H1 (cell line): ENCODE measurements around the gene RBM10. TPM values are rescaled to one million over a fixed set of nuclear protein-coding genes. Genes with fewer than 3 reads are reported as not detected.

Source experiments
- CTCF ChIA-PET: fragments of 300-600 bp; sonication (Branson Sonifier 250); formaldehyde crosslinking; loops from one replicate; lab custom pipeline; 2021; ENCODE audit not compliant: partially characterized antibody; lab: Charles Lee
- POLR2A ChIA-PET: fragments of 300-600 bp; sonication (Branson Sonifier 250); formaldehyde crosslinking; loops from one replicate; lab custom pipeline; 2021; ENCODE audit warnings: inconsistent platforms; ENCODE audit not compliant: partially characterized antibody; lab: Charles Lee
- DNase-seq, 2 experiments: peaks; one replicate each; pipeline versions ENCODE4 v3.0.0 to v3.0.0-alpha.2; 2010 to 2022; ENCODE audit warnings: low spot score in 2 of 2, low read depth in 1 of 2, mixed read lengths in 1 of 2
- FAIRE-seq: peaks from 2 replicates; lab custom pipeline; 2011; peaks lifted over from hg19 to GRCh38; lab: Jason Lieb, UNC
- H2AFZ ChIP-seq: 2 replicates; pipeline ENCODE4 v1.8.1; 2012; ENCODE audit warnings: low read length, inconsistent platforms
- H2AK5ac ChIP-seq: 2 replicates; pipeline ENCODE4 v1.6.1; 2013; ENCODE audit warnings: low read depth, low read length
- H2BK120ac ChIP-seq: replicated peaks from 2 replicates; pipeline ENCODE3; 2013; ENCODE audit warnings: low read depth, low read length, inconsistent platforms
- H2BK12ac ChIP-seq: 2 replicates; pipeline ENCODE4 v1.6.1; 2013; ENCODE audit warnings: low read depth, low read length
- H2BK15ac ChIP-seq: 2 replicates; pipeline ENCODE4 v1.6.1; 2013; ENCODE audit warnings: low read length
- H2BK20ac ChIP-seq: 2 replicates; pipeline ENCODE4 v1.6.1; 2013; ENCODE audit warnings: low read length
- H2BK5ac ChIP-seq: 2 replicates; pipeline ENCODE4 v1.6.1; 2013; ENCODE audit warnings: low read depth, low read length
- H3K14ac ChIP-seq: 2 replicates; pipeline ENCODE4 v1.6.1; 2013; ENCODE audit warnings: inconsistent platforms; ENCODE audit not compliant: insufficient read length
- H3K18ac ChIP-seq: 2 replicates; pipeline ENCODE4 v1.6.1; 2013; ENCODE audit warnings: low read length; ENCODE audit errors: extremely low read depth
- H3K23ac ChIP-seq: 2 replicates; pipeline ENCODE4 v1.6.1; 2013; ENCODE audit warnings: inconsistent platforms; ENCODE audit not compliant: insufficient read length
- H3K23me2 ChIP-seq: 2 replicates; pipeline ENCODE4 v1.6.1; 2013; ENCODE audit warnings: low read depth, low read length
- H3K27ac ChIP-seq: 2 replicates; pipeline ENCODE4 v1.6.1; 2011; ENCODE audit warnings: low read depth, low read length, inconsistent platforms
- H3K27me3 ChIP-seq, 4 experiments: replicated peaks in 1 of 4; 1 replicate in 1 of 4; 2 replicates in 3 of 4; pipeline versions ENCODE4 v1.6.1 to v1.8.1; 2011 to 2013; ENCODE audit warnings: low read length in 3 of 4, mild to moderate bottlenecking in 3 of 4, inconsistent platforms in 2 of 4, mixed read lengths in 2 of 4, moderate library complexity in 1 of 4; ENCODE audit not compliant: control insufficient read depth in 3 of 4, insufficient read depth in 3 of 4; ENCODE audit errors: extremely low read depth in 1 of 4
- H3K36me3 ChIP-seq, 4 experiments: 2 replicates each; pipeline versions ENCODE4 v1.6.1 to v1.8.1; 2011 to 2013; ENCODE audit warnings: mild to moderate bottlenecking in 4 of 4, low read length in 3 of 4, moderate library complexity in 2 of 4, control low read depth in 1 of 4, inconsistent platforms in 1 of 4; ENCODE audit not compliant: insufficient read depth in 4 of 4, control insufficient read depth in 2 of 4
- H3K4ac ChIP-seq: replicated peaks from 2 replicates; pipeline ENCODE3; 2013; ENCODE audit warnings: low read length, low read depth, mixed read lengths, inconsistent platforms; ENCODE audit not compliant: insufficient read length
- H3K4me1 ChIP-seq, 4 experiments: replicated peaks in 1 of 4; 1 replicate in 1 of 4; 2 replicates in 3 of 4; pipeline versions ENCODE4 v1.6.1 to v1.8.1; 2011 to 2013; ENCODE audit warnings: low read length in 3 of 4, inconsistent platforms in 2 of 4, mixed read lengths in 1 of 4; ENCODE audit not compliant: insufficient read depth in 4 of 4, control insufficient read depth in 3 of 4
- H3K4me2 ChIP-seq, 2 experiments: 2 replicates each; pipeline versions ENCODE4 v1.6.1 to v1.8.1; 2011 to 2013; ENCODE audit warnings: low read depth in 2 of 2, low read length in 2 of 2, control low read depth in 1 of 2, inconsistent platforms in 1 of 2, mild to moderate bottlenecking in 1 of 2; ENCODE audit not compliant: insufficient read depth in 1 of 2
- H3K4me3 ChIP-seq, 4 experiments: fragments of 200-600, 300-600 bp in 1 of 4; sonication (generic), shearing (Covaris generic), sonication (Bioruptor Twin) in 1 of 4; 2 replicates each; pipeline versions ENCODE4 v1.5.1 to v1.8.1; 2011 to 2016; ENCODE audit warnings: low read length in 4 of 4, low read depth in 3 of 4, control low read depth in 2 of 4, inconsistent platforms in 2 of 4, mild to moderate bottlenecking in 2 of 4, mixed read lengths in 1 of 4, moderate library complexity in 1 of 4; ENCODE audit not compliant: insufficient read depth in 2 of 4; ENCODE audit errors: extremely low read depth in 1 of 4
- H3K56ac ChIP-seq: replicated peaks from 2 replicates; pipeline ENCODE3; 2013; ENCODE audit warnings: low read depth, mild to moderate bottlenecking, mixed read lengths, low read length, inconsistent platforms; ENCODE audit not compliant: insufficient read length
- H3K79me1 ChIP-seq: 2 replicates; pipeline ENCODE4 v1.6.1; 2013; ENCODE audit warnings: low read depth, low read length, control low read depth
- H3K79me2 ChIP-seq, 2 experiments: 2 replicates each; pipeline versions ENCODE4 v1.6.1 to v1.8.1; 2012 to 2013; ENCODE audit warnings: low read length in 2 of 2, mild to moderate bottlenecking in 2 of 2, inconsistent platforms in 1 of 2; ENCODE audit not compliant: insufficient read depth in 2 of 2, control insufficient read depth in 1 of 2
- H3K9ac ChIP-seq, 4 experiments: replicated peaks in 1 of 4; 1 replicate in 1 of 4; 2 replicates in 3 of 4; pipeline versions ENCODE4 v1.6.1 to v1.8.1; 2011 to 2013; ENCODE audit warnings: low read depth in 3 of 4, low read length in 3 of 4, control low read depth in 2 of 4, mild to moderate bottlenecking in 2 of 4, moderate library complexity in 2 of 4, inconsistent platforms in 1 of 4; ENCODE audit errors: extremely low read depth in 1 of 4
- H3K9me3 ChIP-seq, 2 experiments: 2 replicates each; pipeline versions ENCODE4 v1.6.1 to v1.8.1; 2012 to 2013; ENCODE audit warnings: mild to moderate bottlenecking in 2 of 2, moderate library complexity in 2 of 2, control low read depth in 1 of 2, inconsistent platforms in 1 of 2, low read depth in 1 of 2, low read length in 1 of 2, mixed read lengths in 1 of 2; ENCODE audit not compliant: insufficient read depth in 2 of 2
- H4K20me1 ChIP-seq, 2 experiments: replicated peaks in 1 of 2; 2 replicates each; pipeline versions ENCODE3 to v1.8.1; 2011 to 2013; ENCODE audit warnings: inconsistent platforms in 2 of 2, low read length in 2 of 2, mild to moderate bottlenecking in 1 of 2; ENCODE audit not compliant: insufficient read depth in 2 of 2, control insufficient read depth in 1 of 2
- H4K5ac ChIP-seq: 2 replicates; pipeline ENCODE4 v1.6.1; 2013; ENCODE audit warnings: low read length, low read depth, mixed read lengths, inconsistent platforms; ENCODE audit not compliant: insufficient read length
- H4K8ac ChIP-seq: 2 replicates; pipeline ENCODE4 v1.8.0; 2013; ENCODE audit warnings: mild to moderate bottlenecking, moderate library complexity, low read length, inconsistent platforms; ENCODE audit not compliant: insufficient read depth; ENCODE audit errors: extremely low read depth
- H4K91ac ChIP-seq: replicated peaks from 2 replicates; pipeline ENCODE3; 2013; ENCODE audit warnings: low read length, mixed read lengths, inconsistent platforms; ENCODE audit not compliant: insufficient read length
- CEBPB ChIP-seq: IDR thresholded peaks from 2 replicates; pipeline ENCODE4 v1.6.1; 2012; ENCODE audit warnings: low read depth, low read length
- HDAC6 ChIP-seq: IDR thresholded peaks from one replicate; pipeline ENCODE4 v1.7.1; 2012; ENCODE audit warnings: low read depth, mild to moderate bottlenecking, inconsistent platforms, low read length, moderate library complexity
- SIN3A ChIP-seq, 2 experiments: IDR thresholded peaks in 1 of 2; conservative IDR thresholded peaks in 1 of 2; 2 replicates each; pipeline ENCODE4 v1.6.1; 2011 to 2012; ENCODE audit warnings: low read length in 2 of 2, improper control_type of control experiment in 1 of 2, low read depth in 1 of 2, mild to moderate bottlenecking in 1 of 2
- SIX5 ChIP-seq: IDR thresholded peaks from 2 replicates; pipeline ENCODE4 v1.6.1; 2011; ENCODE audit warnings: mild to moderate bottlenecking, low read depth, low read length
- SP4 ChIP-seq: IDR thresholded peaks from 2 replicates; pipeline ENCODE4 v1.6.1; 2012; ENCODE audit warnings: low read length, inconsistent platforms
- WGBS, 2 experiments: shearing (Covaris generic) in 1 of 2; methylation state at CpG; one replicate each; pipeline versions ENCODE4 v1.1.6 to v1.1.7; 2013 to 2015; ENCODE audit warnings: low lambda C conversion rate in 2 of 2, mixed read lengths in 2 of 2, inconsistent platforms in 1 of 2, low coverage in 1 of 2, missing lambda C conversion rate in 1 of 2; ENCODE audit not compliant: insufficient replicate concordance in 2 of 2, insufficient coverage in 1 of 2, insufficient read length in 1 of 2; ENCODE audit errors: extremely low coverage in 1 of 2, missing lambda C conversion rate in 1 of 2; 5-methylcytosine and 5-hydroxymethylcytosine counted together
- polyA plus RNA-seq, 7 experiments: library from polyadenylated mRNA; depleted of rRNA in 3 of 7; stranded (reverse) in 5 of 7; unstranded in 2 of 7; fragments of >200 nt in 5 of 7; fragments of 200-250 nt in 2 of 7; gene quantifications; 1 replicate in 5 of 7; 2 replicates in 1 of 7; 4 replicates in 1 of 7; pipeline versions ENCODE4 v1.2.1 to v1.2.3, GENCODE V29; 2011 to 2013; ENCODE audit warnings: missing spikeins in 2 of 7, mixed read lengths in 2 of 7
- total RNA-seq: library from RNA; stranded (reverse); fragmentation: NEBNext Ultra II Directional; extraction: Animal tissue kit (Norgen Biotek cat#: 25700); gene quantifications from 2 replicates; pipeline ENCODE4 v1.2.1, GENCODE V29; 2021
- TF ChIP-seq, protein P1 (sequence below): IDR thresholded peaks from 2 replicates; pipeline ENCODE4 v1.6.1; 2012; ENCODE audit warnings: low read length, inconsistent platforms
- TF ChIP-seq, protein P2 (sequence below): IDR thresholded peaks from 2 replicates; pipeline ENCODE4 v1.6.1; 2011; ENCODE audit warnings: low read length, improper control_type of control experiment

The RBM10 gene
- total and polyA plus RNA-seq, 2 of the 8 experiments (the other 6 are each of a cell fraction or from before 2014, with no cell fraction given): 35.7 to 64.0 TPM

DNA sequence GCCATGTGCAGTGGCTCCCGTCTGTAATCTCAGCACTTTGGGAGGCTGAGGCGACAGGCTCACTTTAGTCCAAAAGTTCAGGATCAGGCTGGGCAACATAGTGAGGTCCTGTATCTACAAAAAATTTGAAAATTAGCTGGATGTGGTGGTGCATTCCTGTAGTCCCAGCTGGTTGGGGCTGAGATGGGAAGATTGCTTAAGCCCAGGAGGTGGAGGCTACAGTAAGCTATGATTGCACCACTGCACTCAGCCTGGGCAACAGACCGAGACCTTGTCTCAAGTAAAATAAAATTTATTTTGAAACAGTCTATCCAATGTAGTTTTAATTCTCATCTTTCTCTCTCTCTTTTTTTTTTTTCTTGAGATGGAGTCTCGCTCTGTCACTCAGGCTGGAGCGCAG lies 21.1 kb downstream of the RBM10 start:
- H3K4me1 ChIP-seq: no peaks in the 10 kb centered on the region
- no peak overlapping the region for H4K5ac ChIP-seq
- H3K9me3 ChIP-seq: no peaks in the 10 kb centered on the region
- WGBS, 2 experiments: 90% methylated on average over 2 of the region's 5 CpGs; no CpG with 5 or more reads in 1 of the 2 experiments
- no peak overlapping the region for H3K4me3 ChIP-seq
- H2AK5ac ChIP-seq: no peak overlapping the region
- H2AFZ ChIP-seq: no peak overlapping the region
- no peak overlapping the region for H3K9ac ChIP-seq
- H3K23ac ChIP-seq: no peak overlapping the region
- H3K23me2 ChIP-seq: no peaks in the 10 kb centered on the region
- DNase-seq: no peak
- no peak overlapping the region for H2BK20ac ChIP-seq
- no peak overlapping the region for H2BK12ac ChIP-seq
- H3K36me3 ChIP-seq: peaks cover 0 to 12% (median 3%) of the 10 kb centered on the region in 4 experiments; a peak in 2 of 8 replicates
- no peaks in the 10 kb centered on the region for H3K79me1 ChIP-seq
- H3K4me2 ChIP-seq: no peak overlapping the region
- no peaks in the 10 kb centered on the region for H4K20me1 ChIP-seq
- no peak overlapping the region for H3K4ac ChIP-seq
- H4K8ac ChIP-seq: no peak overlapping the region
- H3K79me2 ChIP-seq: peaks cover 0 to 14% of the 10 kb centered on the region in 2 experiments; a peak in 2 of 4 replicates
- no peaks in the 10 kb centered on the region for H3K27me3 ChIP-seq
- H3K18ac ChIP-seq: no peak overlapping the region
- H2BK15ac ChIP-seq: no peak overlapping the region
- H3K27ac ChIP-seq: no peak overlapping the region
- no peak overlapping the region for H4K91ac ChIP-seq
- ChIA-PET CTCF (no interaction called here), POLR2A (interaction anchor here (0.6 kb wide), 1 partner anchor 28 kb away, joined by 3 read pairs; no protein-coding TSS in a partner anchor)
- no peak overlapping the region for H3K56ac ChIP-seq
- H2BK120ac ChIP-seq: no peak overlapping the region
- H3K14ac ChIP-seq: no peak overlapping the region
- FAIRE-seq: no peak
- H2BK5ac ChIP-seq: no peak overlapping the region
- TF ChIP-seq SP4: no peak
- TF ChIP-seq, protein P1, sequence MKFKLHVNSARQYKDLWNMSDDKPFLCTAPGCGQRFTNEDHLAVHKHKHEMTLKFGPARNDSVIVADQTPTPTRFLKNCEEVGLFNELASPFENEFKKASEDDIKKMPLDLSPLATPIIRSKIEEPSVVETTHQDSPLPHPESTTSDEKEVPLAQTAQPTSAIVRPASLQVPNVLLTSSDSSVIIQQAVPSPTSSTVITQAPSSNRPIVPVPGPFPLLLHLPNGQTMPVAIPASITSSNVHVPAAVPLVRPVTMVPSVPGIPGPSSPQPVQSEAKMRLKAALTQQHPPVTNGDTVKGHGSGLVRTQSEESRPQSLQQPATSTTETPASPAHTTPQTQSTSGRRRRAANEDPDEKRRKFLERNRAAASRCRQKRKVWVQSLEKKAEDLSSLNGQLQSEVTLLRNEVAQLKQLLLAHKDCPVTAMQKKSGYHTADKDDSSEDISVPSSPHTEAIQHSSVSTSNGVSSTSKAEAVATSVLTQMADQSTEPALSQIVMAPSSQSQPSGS: no peak
- TF ChIP-seq SIX5: no peak
- TF ChIP-seq CEBPB: no peak
- TF ChIP-seq, protein P2, sequence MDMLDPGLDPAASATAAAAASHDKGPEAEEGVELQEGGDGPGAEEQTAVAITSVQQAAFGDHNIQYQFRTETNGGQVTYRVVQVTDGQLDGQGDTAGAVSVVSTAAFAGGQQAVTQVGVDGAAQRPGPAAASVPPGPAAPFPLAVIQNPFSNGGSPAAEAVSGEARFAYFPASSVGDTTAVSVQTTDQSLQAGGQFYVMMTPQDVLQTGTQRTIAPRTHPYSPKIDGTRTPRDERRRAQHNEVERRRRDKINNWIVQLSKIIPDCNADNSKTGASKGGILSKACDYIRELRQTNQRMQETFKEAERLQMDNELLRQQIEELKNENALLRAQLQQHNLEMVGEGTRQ: no peak
- no peak for TF ChIP-seq HDAC6
- no peak for TF ChIP-seq SIN3A (conservative IDR thresholded peaks at IDR 0.05 in 1 of 2, IDR thresholded peaks at IDR 0.05 in 1 of 2; ENCODE audit: low read depth in 1 of 2, low read length in 2 of 2)
